Measurements from ENCODE around the gene AREL1.

The AREL1 gene

DNA sequence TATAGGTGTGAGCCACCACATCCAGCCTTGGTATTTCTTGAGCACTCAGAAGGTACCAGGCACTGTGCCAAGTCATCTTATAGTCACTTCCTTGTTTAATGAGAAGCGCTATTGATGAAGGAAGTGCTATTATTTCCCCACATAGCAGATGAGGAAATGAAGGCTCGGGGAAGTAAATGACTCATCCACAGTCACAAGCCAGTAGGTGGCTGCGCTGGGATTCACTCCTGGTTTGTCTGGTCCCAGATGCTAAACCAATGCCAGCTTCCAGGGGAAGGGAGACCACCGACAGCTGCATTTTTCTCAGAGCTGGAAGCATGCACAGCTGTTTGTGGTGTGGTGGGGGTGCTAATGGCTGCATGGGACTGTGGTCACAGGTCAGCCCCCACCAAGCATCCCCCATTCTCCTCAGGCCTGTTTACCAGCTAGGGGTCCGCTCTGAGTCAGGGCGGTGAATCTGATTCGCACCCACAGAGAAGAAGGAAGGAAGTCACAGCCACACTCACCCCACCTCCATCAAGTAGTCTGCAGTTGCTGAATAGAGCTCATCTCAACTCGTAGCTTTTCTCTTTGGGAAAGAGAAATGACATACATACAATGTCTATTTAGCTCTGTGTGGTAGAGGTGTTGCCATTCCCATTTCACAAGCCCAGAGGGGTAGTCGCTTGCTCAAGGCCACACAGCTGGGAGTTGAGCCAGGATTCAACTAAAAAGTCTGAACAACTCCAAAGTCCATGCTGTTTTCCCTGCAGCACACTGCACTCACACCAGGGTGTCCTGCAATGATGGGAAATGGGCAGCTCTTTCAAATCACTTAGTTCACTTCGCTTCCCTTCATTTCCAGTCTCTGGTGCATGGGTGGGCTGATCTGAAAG is 94.6 kb downstream of the AREL1 start:
- H3K9me3 ChIP-seq (ENCODE audit: control insufficient read depth, insufficient read depth, low read length): no peaks in the 10 kb centered on the region
- H3K27ac ChIP-seq (ENCODE audit: low read depth, low read length): peak overlapping the region; percentile 52
- no peaks in the 10 kb centered on the region for H3K27me3 ChIP-seq (ENCODE audit: control insufficient read depth, insufficient read depth, low read length)
- no peaks in the 10 kb centered on the region for H3K36me3 ChIP-seq (ENCODE audit: control insufficient read depth, insufficient read depth, low read length)
- peaks cover 11% of the 10 kb centered on the region for H3K4me1 ChIP-seq (ENCODE audit: control insufficient read depth, insufficient read depth, low read length)
- H3K9ac ChIP-seq (ENCODE audit: low read depth, low read length): no peak overlapping the region
- no peak overlapping the region for H3K4me3 ChIP-seq (ENCODE audit: low read depth, low read length)

DNA sequence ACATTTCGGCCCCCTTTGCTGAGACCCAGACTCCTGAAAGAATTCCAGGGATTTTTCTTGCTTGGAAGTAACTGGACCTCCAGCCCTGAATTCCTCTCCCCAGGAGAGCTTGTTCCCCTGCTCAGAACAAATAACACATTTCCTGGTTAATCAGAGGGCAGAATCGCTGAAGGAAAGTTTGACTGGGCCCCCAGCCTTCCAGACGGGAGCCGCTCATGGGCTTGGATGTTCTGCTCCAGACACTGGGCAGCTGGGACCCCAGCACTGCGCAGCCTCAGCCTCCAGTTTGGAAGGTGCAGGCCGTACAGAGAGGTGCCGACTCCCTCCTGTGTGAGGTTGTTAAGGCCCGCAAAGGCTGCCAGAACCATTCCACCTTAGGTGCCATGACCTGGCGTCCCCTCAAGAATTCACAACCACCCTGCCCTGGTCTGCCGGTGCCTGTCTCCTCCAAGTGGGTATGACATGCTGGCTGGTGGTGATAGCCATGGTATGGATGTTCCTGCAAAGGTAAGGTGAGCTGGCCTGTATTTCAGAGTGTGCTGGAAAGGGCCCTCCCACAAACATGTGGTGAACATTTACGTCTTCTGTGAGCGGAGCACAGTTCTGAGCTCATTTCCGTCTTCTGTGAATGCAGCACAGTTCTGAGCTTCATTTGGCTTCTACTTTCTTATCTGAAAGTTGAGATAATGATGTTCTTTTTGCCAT is 95.7 kb downstream of the AREL1 start:
- H3K27me3 ChIP-seq (ENCODE audit: control insufficient read depth, insufficient read depth, low read length): peaks cover 3% of the 10 kb centered on the region
- H3K9ac ChIP-seq (ENCODE audit: low read depth, low read length): no peak overlapping the region
- H3K36me3 ChIP-seq (ENCODE audit: control insufficient read depth, insufficient read depth, low read length): no peaks in the 10 kb centered on the region
- H3K4me3 ChIP-seq (ENCODE audit: low read depth, low read length): no peak overlapping the region
- peaks cover 11% of the 10 kb centered on the region for H3K4me1 ChIP-seq (ENCODE audit: control insufficient read depth, insufficient read depth, low read length)
- H3K9me3 ChIP-seq (ENCODE audit: control insufficient read depth, insufficient read depth, low read length): no peaks in the 10 kb centered on the region
- peak overlapping the region; percentile 77 for H3K27ac ChIP-seq (ENCODE audit: low read depth, low read length)

DNA sequence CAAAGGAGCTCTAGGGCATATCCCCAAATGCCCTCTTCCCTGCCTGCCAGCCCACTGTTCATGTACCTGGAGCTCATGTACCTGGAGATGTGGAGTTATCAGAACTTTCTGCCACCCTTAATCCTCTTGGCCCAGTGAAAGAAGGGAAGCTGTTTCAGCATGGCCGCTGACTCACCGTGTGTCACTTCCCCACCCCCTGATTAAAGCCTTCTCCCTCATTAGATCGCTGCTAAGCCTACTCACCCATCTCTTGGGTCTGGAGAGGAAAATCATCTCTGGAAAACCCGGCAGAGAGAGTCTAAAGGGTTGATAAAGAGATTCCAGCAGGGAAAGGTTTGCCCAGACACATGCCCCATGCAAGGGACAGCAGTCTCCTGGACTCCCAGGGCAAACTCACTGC is 96.4 kb downstream of the AREL1 start:
- H3K27ac ChIP-seq (ENCODE audit: low read depth, low read length): peak overlapping the region; percentile 77
- H3K4me1 ChIP-seq (ENCODE audit: control insufficient read depth, insufficient read depth, low read length): peaks cover 11% of the 10 kb centered on the region
- no peak overlapping the region for H3K9ac ChIP-seq (ENCODE audit: low read depth, low read length)
- peaks cover 9% of the 10 kb centered on the region for H3K27me3 ChIP-seq (ENCODE audit: control insufficient read depth, insufficient read depth, low read length)
- no peaks in the 10 kb centered on the region for H3K9me3 ChIP-seq (ENCODE audit: control insufficient read depth, insufficient read depth, low read length)
- H3K4me3 ChIP-seq (ENCODE audit: low read depth, low read length): no peak overlapping the region
- no peaks in the 10 kb centered on the region for H3K36me3 ChIP-seq (ENCODE audit: control insufficient read depth, insufficient read depth, low read length)

DNA sequence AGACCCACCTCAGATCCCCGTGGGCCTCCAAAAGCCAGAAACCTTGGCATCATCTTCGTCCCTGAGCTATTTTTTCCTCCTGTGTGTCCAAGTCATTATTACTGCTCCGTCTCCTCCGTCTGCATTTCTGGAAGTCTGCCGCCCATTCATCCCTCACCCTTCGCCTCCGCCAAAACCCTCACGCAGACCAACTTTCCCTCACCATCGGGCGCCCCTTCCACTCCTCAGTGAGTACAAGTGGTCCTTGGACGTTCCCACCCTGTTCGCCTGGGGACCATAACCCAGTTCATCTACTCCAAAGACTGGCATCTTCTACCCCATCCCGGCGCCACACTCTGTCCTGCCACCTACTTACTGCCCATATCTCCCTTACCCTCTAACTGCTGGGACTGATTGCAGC is 97.1 kb downstream of the AREL1 start:
- H3K36me3 ChIP-seq (ENCODE audit: control insufficient read depth, insufficient read depth, low read length): no peaks in the 10 kb centered on the region
- H3K27me3 ChIP-seq (ENCODE audit: control insufficient read depth, insufficient read depth, low read length): peaks cover 17% of the 10 kb centered on the region
- H3K27ac ChIP-seq (ENCODE audit: low read depth, low read length): no peak overlapping the region
- H3K4me3 ChIP-seq (ENCODE audit: low read depth, low read length): no peak overlapping the region
- H3K9ac ChIP-seq (ENCODE audit: low read depth, low read length): no peak overlapping the region
- peaks cover 11% of the 10 kb centered on the region for H3K4me1 ChIP-seq (ENCODE audit: control insufficient read depth, insufficient read depth, low read length)
- H3K9me3 ChIP-seq (ENCODE audit: control insufficient read depth, insufficient read depth, low read length): no peaks in the 10 kb centered on the region

DNA sequence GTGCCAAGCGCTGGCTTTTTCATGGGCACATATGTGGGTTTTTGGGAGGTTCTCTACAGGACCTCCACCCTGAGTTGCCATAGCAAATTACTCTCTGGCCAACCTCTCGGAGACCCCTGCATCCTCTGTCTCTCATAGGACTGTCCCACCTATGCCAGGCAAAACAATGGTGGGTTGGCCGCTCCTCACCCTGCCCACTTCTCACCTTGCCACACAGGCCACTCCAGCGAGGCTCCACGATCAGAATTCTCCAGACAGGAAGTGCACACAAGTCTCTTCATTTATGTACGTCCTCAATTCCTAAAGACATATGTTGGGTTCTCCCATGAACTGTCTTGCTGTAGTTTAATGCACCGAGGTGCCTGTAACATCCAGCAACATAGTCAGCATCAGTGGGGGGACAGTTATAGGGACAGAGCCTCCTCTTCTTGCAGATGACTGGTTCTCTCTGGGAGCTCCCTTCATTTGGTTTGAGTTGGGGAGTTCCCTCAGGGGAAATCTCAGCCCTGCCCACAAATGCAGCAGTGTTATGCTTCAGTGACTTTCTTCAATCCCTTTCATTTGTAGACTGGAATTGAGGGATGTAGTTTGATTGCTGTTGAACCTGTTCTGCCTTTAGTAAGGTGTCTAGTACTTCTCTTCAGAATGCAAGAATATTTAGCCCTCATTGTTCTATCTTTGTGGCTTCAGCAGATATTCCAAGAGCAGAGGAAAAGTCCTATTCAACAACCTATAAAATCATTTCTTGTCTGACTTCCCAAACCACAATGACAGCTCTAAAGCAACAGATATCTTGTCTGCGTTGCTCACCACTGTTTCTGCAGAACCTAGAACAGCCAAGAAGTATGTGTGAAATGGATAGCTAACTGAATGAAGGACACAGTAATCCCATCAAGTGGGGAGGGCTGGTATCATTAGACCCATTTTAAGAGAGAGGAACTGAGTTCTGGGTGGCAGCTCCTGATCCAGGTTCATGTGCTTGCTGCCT is 98.1 kb downstream of the AREL1 start:
- Histone ChIP-seq H3K36me3 (ENCODE audit: control insufficient read depth, insufficient read depth, low read length) (no peaks in the 10 kb centered on the region), H3K27me3 (ENCODE audit: control insufficient read depth, insufficient read depth, low read length) (peaks cover 26% of the 10 kb centered on the region), H3K9me3 (ENCODE audit: control insufficient read depth, insufficient read depth, low read length) (no peaks in the 10 kb centered on the region), H3K4me1 (ENCODE audit: control insufficient read depth, insufficient read depth, low read length) (peaks cover 11% of the 10 kb centered on the region), H3K4me3 (ENCODE audit: low read depth, low read length) (no peak overlapping the region), H3K9ac (ENCODE audit: low read depth, low read length) (no peak overlapping the region), H3K27ac (ENCODE audit: low read depth, low read length) (no peak overlapping the region)

DNA sequence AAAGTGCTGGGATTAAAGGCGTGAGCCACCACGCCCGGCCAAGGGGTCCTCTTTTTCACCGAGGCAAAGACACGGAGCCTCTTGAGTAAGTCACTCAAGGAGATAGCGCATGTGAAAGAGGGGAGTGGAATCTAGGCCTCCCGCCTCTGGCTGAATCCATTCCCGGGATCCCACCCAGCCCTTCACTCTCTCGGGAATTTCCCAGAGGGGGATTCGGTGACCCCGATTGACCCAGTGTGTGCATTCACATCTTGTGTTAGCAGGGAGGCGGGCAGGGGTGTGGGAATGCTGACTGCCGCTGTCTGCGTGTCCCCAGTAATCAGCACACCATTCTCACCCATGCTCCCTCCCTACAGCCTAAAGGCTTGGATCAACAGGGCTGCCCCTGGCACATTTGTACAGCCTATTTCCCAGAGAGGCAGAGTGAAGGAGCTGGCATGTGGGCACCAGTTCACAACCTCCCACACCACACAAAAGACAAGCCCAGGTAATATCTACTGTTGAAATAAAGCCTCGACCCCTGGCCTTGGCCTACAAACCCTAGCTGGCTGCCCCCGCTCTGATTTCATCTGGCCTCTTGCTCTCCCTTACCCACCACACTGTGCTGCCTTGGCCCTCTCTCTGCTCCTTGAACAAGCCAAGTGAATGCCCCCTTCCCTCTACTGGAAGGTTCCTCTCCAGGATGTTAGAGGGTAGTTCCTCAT is 99.5 kb downstream of the AREL1 start:
- Histone ChIP-seq H3K9me3 (ENCODE audit: control insufficient read depth, insufficient read depth, low read length) (no peaks in the 10 kb centered on the region), H3K27me3 (ENCODE audit: control insufficient read depth, insufficient read depth, low read length) (peaks cover 35% of the 10 kb centered on the region), H3K27ac (ENCODE audit: low read depth, low read length) (no peak overlapping the region), H3K36me3 (ENCODE audit: control insufficient read depth, insufficient read depth, low read length) (no peaks in the 10 kb centered on the region), H3K4me1 (ENCODE audit: control insufficient read depth, insufficient read depth, low read length) (peaks cover 7% of the 10 kb centered on the region; the same call in 1 of the 2 replicates), H3K9ac (ENCODE audit: low read depth, low read length) (no peak overlapping the region), H3K4me3 (ENCODE audit: low read depth, low read length) (no peak overlapping the region)

DNA sequence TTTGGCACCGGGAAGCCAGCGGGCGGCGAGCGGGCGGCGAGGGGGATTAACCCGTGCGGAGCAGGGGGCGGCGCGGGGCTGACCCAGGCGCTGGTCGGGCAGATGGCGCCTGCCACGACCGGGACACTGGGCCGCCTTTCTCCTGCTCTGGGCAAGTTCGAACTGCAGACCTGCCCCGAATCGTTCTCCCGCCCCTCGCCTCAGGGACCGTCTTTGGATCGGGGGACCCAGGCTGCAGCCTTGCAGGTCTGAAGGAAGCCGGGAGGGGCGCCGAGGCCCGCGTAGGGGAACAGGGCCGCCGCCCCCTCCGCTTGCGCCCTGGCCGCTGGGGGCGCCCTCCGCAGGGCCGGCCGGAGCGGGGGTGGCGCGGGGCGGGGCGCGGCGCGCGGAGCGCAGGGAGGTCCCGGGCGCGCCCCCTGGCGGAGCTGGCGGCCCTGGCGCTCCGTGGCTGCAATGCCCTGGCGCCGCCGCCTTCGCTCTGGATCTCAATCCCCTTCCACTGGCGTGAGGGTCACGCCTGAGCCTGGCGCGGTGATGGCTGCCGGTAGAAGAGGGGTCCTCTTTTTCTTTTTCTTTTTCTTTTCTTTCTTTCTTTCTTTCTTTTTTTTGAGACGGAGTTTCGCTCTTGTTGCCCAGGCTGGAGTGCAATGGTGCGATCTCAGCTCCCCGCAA is 100.4 kb downstream of the AREL1 start:
- Histone ChIP-seq H3K4me1 (ENCODE audit: control insufficient read depth, insufficient read depth, low read length) (peaks cover 7% of the 10 kb centered on the region; the same call in 1 of the 2 replicates), H3K27ac (ENCODE audit: low read depth, low read length) (no peak overlapping the region), H3K27me3 (ENCODE audit: control insufficient read depth, insufficient read depth, low read length) (peaks cover 35% of the 10 kb centered on the region), H3K4me3 (ENCODE audit: low read depth, low read length) (peak overlapping the region; percentile 71), H3K9ac (ENCODE audit: low read depth, low read length) (no peak overlapping the region), H3K9me3 (ENCODE audit: control insufficient read depth, insufficient read depth, low read length) (no peaks in the 10 kb centered on the region), H3K36me3 (ENCODE audit: control insufficient read depth, insufficient read depth, low read length) (no peaks in the 10 kb centered on the region)

DNA sequence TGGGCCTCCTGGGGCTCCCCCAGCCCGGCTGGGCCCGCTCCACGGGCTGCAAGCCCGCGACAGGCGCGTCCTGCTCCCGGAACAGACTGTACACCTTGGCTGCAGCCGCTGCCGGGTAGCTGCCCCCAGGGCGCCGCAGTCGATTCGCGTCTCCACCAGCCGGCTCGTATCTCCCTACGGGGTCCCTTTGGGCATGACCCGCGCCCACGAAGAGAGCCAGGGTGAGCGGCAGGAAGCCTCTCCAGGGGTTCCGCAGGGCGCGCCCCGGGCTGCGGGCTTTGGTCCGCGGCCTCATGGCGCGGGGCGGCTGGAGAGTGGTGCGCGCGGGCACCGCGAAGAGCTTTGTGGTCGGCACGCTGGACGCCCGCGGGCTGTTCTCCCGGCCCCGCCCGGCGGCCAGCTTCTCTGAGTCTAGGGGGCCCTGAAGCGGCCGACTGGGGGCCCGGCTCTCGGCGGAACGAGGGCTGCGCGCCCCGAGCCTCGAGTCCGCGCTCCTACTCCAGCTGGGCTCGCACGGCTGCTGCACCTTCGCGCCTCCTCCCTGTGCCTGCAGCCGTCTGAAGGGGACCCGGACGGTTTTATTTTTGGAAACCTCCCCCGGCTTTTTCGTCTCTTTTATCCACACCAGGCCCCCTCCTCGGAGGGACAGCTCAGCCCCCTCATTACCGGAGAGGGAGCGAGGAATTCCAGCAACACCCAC is 101.1 kb downstream of the AREL1 start, which contains the start of gene LTBP2:
Gene LTBP2, minus strand, starts transcription at position 588 of the 700 bp plus-strand sequence. Its CDS starts 293 bp downstream, at position 295.
- no peak within 1 kb of the TSS for H3K9ac ChIP-seq (ENCODE audit: low read depth, low read length)

More for the DNA sequence above, 101.1 kb downstream of the AREL1 start, which contains the start of gene LTBP2:
- no peaks in the 10 kb centered on the region for H3K9me3 ChIP-seq (ENCODE audit: control insufficient read depth, insufficient read depth, low read length)
- peak within 1 kb of the TSS; percentile 71 for H3K4me3 ChIP-seq (ENCODE audit: low read depth, low read length)
- H3K27ac ChIP-seq (ENCODE audit: low read depth, low read length): no peak within 1 kb of the TSS
- peaks cover 35% of the 10 kb centered on the region for H3K27me3 ChIP-seq (ENCODE audit: control insufficient read depth, insufficient read depth, low read length)
- peaks cover 2% of the 10 kb centered on the region; the same call in 1 of the 2 replicates for H3K4me1 ChIP-seq (ENCODE audit: control insufficient read depth, insufficient read depth, low read length)
- no peaks in the 10 kb centered on the region for H3K36me3 ChIP-seq (ENCODE audit: control insufficient read depth, insufficient read depth, low read length)
